H1 (cell line): ENCODE results near the gene ABCG1. TPM values are rescaled to one million over a fixed set of nuclear protein-coding genes. Genes with fewer than 3 reads are reported as not detected.

ENCODE experiments used
- CTCF ChIA-PET: fragments of 300-600 bp; sonication (Branson Sonifier 250); formaldehyde crosslinking; loops from one replicate; lab custom pipeline; 2021; ENCODE audit not compliant: partially characterized antibody; lab: Charles Lee
- POLR2A ChIA-PET: fragments of 300-600 bp; sonication (Branson Sonifier 250); formaldehyde crosslinking; loops from one replicate; lab custom pipeline; 2021; ENCODE audit warnings: inconsistent platforms; ENCODE audit not compliant: partially characterized antibody; lab: Charles Lee
- DNase-seq, 2 experiments: peaks; one replicate each; pipeline versions ENCODE4 v3.0.0 to v3.0.0-alpha.2; 2010 to 2022; ENCODE audit warnings: low spot score in 2 of 2, low read depth in 1 of 2, mixed read lengths in 1 of 2
- FAIRE-seq: peaks from 2 replicates; lab custom pipeline; 2011; peaks lifted over from hg19 to GRCh38; lab: Jason Lieb, UNC
- H2AFZ ChIP-seq: 2 replicates; pipeline ENCODE4 v1.8.1; 2012; ENCODE audit warnings: low read length, inconsistent platforms
- H2AK5ac ChIP-seq: 2 replicates; pipeline ENCODE4 v1.6.1; 2013; ENCODE audit warnings: low read depth, low read length
- H2BK120ac ChIP-seq: replicated peaks from 2 replicates; pipeline ENCODE3; 2013; ENCODE audit warnings: low read depth, low read length, inconsistent platforms
- H2BK12ac ChIP-seq: 2 replicates; pipeline ENCODE4 v1.6.1; 2013; ENCODE audit warnings: low read depth, low read length
- H2BK15ac ChIP-seq: 2 replicates; pipeline ENCODE4 v1.6.1; 2013; ENCODE audit warnings: low read length
- H2BK20ac ChIP-seq: 2 replicates; pipeline ENCODE4 v1.6.1; 2013; ENCODE audit warnings: low read length
- H2BK5ac ChIP-seq: 2 replicates; pipeline ENCODE4 v1.6.1; 2013; ENCODE audit warnings: low read depth, low read length
- H3K14ac ChIP-seq: 2 replicates; pipeline ENCODE4 v1.6.1; 2013; ENCODE audit warnings: inconsistent platforms; ENCODE audit not compliant: insufficient read length
- H3K18ac ChIP-seq: 2 replicates; pipeline ENCODE4 v1.6.1; 2013; ENCODE audit warnings: low read length; ENCODE audit errors: extremely low read depth
- H3K23ac ChIP-seq: 2 replicates; pipeline ENCODE4 v1.6.1; 2013; ENCODE audit warnings: inconsistent platforms; ENCODE audit not compliant: insufficient read length
- H3K23me2 ChIP-seq: 2 replicates; pipeline ENCODE4 v1.6.1; 2013; ENCODE audit warnings: low read depth, low read length
- H3K27ac ChIP-seq: 2 replicates; pipeline ENCODE4 v1.6.1; 2011; ENCODE audit warnings: low read depth, low read length, inconsistent platforms
- H3K27me3 ChIP-seq, 4 experiments: replicated peaks in 1 of 4; 1 replicate in 1 of 4; 2 replicates in 3 of 4; pipeline versions ENCODE4 v1.6.1 to v1.8.1; 2011 to 2013; ENCODE audit warnings: low read length in 3 of 4, mild to moderate bottlenecking in 3 of 4, inconsistent platforms in 2 of 4, mixed read lengths in 2 of 4, moderate library complexity in 1 of 4; ENCODE audit not compliant: control insufficient read depth in 3 of 4, insufficient read depth in 3 of 4; ENCODE audit errors: extremely low read depth in 1 of 4
- H3K36me3 ChIP-seq, 4 experiments: 2 replicates each; pipeline versions ENCODE4 v1.6.1 to v1.8.1; 2011 to 2013; ENCODE audit warnings: mild to moderate bottlenecking in 4 of 4, low read length in 3 of 4, moderate library complexity in 2 of 4, control low read depth in 1 of 4, inconsistent platforms in 1 of 4; ENCODE audit not compliant: insufficient read depth in 4 of 4, control insufficient read depth in 2 of 4
- H3K4ac ChIP-seq: replicated peaks from 2 replicates; pipeline ENCODE3; 2013; ENCODE audit warnings: low read length, low read depth, mixed read lengths, inconsistent platforms; ENCODE audit not compliant: insufficient read length
- H3K4me1 ChIP-seq, 4 experiments: replicated peaks in 1 of 4; 1 replicate in 1 of 4; 2 replicates in 3 of 4; pipeline versions ENCODE4 v1.6.1 to v1.8.1; 2011 to 2013; ENCODE audit warnings: low read length in 3 of 4, inconsistent platforms in 2 of 4, mixed read lengths in 1 of 4; ENCODE audit not compliant: insufficient read depth in 4 of 4, control insufficient read depth in 3 of 4
- H3K4me2 ChIP-seq, 2 experiments: 2 replicates each; pipeline versions ENCODE4 v1.6.1 to v1.8.1; 2011 to 2013; ENCODE audit warnings: low read depth in 2 of 2, low read length in 2 of 2, control low read depth in 1 of 2, inconsistent platforms in 1 of 2, mild to moderate bottlenecking in 1 of 2; ENCODE audit not compliant: insufficient read depth in 1 of 2
- H3K4me3 ChIP-seq, 4 experiments: fragments of 200-600, 300-600 bp in 1 of 4; sonication (generic), shearing (Covaris generic), sonication (Bioruptor Twin) in 1 of 4; 2 replicates each; pipeline versions ENCODE4 v1.5.1 to v1.8.1; 2011 to 2016; ENCODE audit warnings: low read length in 4 of 4, low read depth in 3 of 4, control low read depth in 2 of 4, inconsistent platforms in 2 of 4, mild to moderate bottlenecking in 2 of 4, mixed read lengths in 1 of 4, moderate library complexity in 1 of 4; ENCODE audit not compliant: insufficient read depth in 2 of 4; ENCODE audit errors: extremely low read depth in 1 of 4
- H3K56ac ChIP-seq: replicated peaks from 2 replicates; pipeline ENCODE3; 2013; ENCODE audit warnings: low read depth, mild to moderate bottlenecking, mixed read lengths, low read length, inconsistent platforms; ENCODE audit not compliant: insufficient read length
- H3K79me1 ChIP-seq: 2 replicates; pipeline ENCODE4 v1.6.1; 2013; ENCODE audit warnings: low read depth, low read length, control low read depth
- H3K79me2 ChIP-seq, 2 experiments: 2 replicates each; pipeline versions ENCODE4 v1.6.1 to v1.8.1; 2012 to 2013; ENCODE audit warnings: low read length in 2 of 2, mild to moderate bottlenecking in 2 of 2, inconsistent platforms in 1 of 2; ENCODE audit not compliant: insufficient read depth in 2 of 2, control insufficient read depth in 1 of 2
- H3K9ac ChIP-seq, 4 experiments: replicated peaks in 1 of 4; 1 replicate in 1 of 4; 2 replicates in 3 of 4; pipeline versions ENCODE4 v1.6.1 to v1.8.1; 2011 to 2013; ENCODE audit warnings: low read depth in 3 of 4, low read length in 3 of 4, control low read depth in 2 of 4, mild to moderate bottlenecking in 2 of 4, moderate library complexity in 2 of 4, inconsistent platforms in 1 of 4; ENCODE audit errors: extremely low read depth in 1 of 4
- H3K9me3 ChIP-seq, 2 experiments: 2 replicates each; pipeline versions ENCODE4 v1.6.1 to v1.8.1; 2012 to 2013; ENCODE audit warnings: mild to moderate bottlenecking in 2 of 2, moderate library complexity in 2 of 2, control low read depth in 1 of 2, inconsistent platforms in 1 of 2, low read depth in 1 of 2, low read length in 1 of 2, mixed read lengths in 1 of 2; ENCODE audit not compliant: insufficient read depth in 2 of 2
- H4K20me1 ChIP-seq, 2 experiments: replicated peaks in 1 of 2; 2 replicates each; pipeline versions ENCODE3 to v1.8.1; 2011 to 2013; ENCODE audit warnings: inconsistent platforms in 2 of 2, low read length in 2 of 2, mild to moderate bottlenecking in 1 of 2; ENCODE audit not compliant: insufficient read depth in 2 of 2, control insufficient read depth in 1 of 2
- H4K5ac ChIP-seq: 2 replicates; pipeline ENCODE4 v1.6.1; 2013; ENCODE audit warnings: low read length, low read depth, mixed read lengths, inconsistent platforms; ENCODE audit not compliant: insufficient read length
- H4K8ac ChIP-seq: 2 replicates; pipeline ENCODE4 v1.8.0; 2013; ENCODE audit warnings: mild to moderate bottlenecking, moderate library complexity, low read length, inconsistent platforms; ENCODE audit not compliant: insufficient read depth; ENCODE audit errors: extremely low read depth
- H4K91ac ChIP-seq: replicated peaks from 2 replicates; pipeline ENCODE3; 2013; ENCODE audit warnings: low read length, mixed read lengths, inconsistent platforms; ENCODE audit not compliant: insufficient read length
- ATF3 ChIP-seq: IDR thresholded peaks from 2 replicates; pipeline ENCODE4 v1.6.1; 2011; ENCODE audit warnings: low read depth, mild to moderate bottlenecking, low read length; ENCODE audit not compliant: insufficient read depth
- CREB1 ChIP-seq: IDR thresholded peaks from 2 replicates; pipeline ENCODE4 v1.6.1; 2012; ENCODE audit warnings: inconsistent platforms
- EZH2 ChIP-seq: fragments of 200-600 bp; sonication (generic); IDR thresholded peaks from 2 replicates; pipeline ENCODE4 v1.7.1; 2012; ENCODE audit warnings: low read depth, mild to moderate bottlenecking, moderate library complexity, low read length, inconsistent platforms; ENCODE audit not compliant: severe bottlenecking
- KDM4A ChIP-seq: IDR thresholded peaks from one replicate; pipeline ENCODE4 v1.7.1; 2012; ENCODE audit warnings: low read depth, mild to moderate bottlenecking, moderate library complexity, low read length, inconsistent platforms; ENCODE audit not compliant: severe bottlenecking
- KDM5A ChIP-seq: fragments of 200-600 bp; IDR thresholded peaks from 2 replicates; pipeline ENCODE4 v1.7.1; 2012; ENCODE audit warnings: mild to moderate bottlenecking, low read length, inconsistent platforms, mixed read lengths
- NANOG ChIP-seq: IDR thresholded peaks from 2 replicates; pipeline ENCODE4 v1.6.1; 2011; ENCODE audit warnings: low read length, low read depth, mild to moderate bottlenecking, inconsistent platforms; ENCODE audit not compliant: insufficient read depth, poor library complexity, severe bottlenecking
- PHF8 ChIP-seq: fragments of 200-600 bp; sonication (generic); conservative IDR thresholded peaks from 2 replicates; pipeline ENCODE4 v1.7.1; 2012; ENCODE audit warnings: low read depth, mild to moderate bottlenecking, inconsistent platforms, low read length, moderate library complexity
- RAD21 ChIP-seq, 2 experiments: IDR thresholded peaks in 1 of 2; conservative IDR thresholded peaks in 1 of 2; 2 replicates each; pipeline ENCODE4 v1.6.1; 2011; ENCODE audit warnings: low read depth in 2 of 2, low read length in 2 of 2, improper control_type of control experiment in 1 of 2, inconsistent platforms in 1 of 2, mild to moderate bottlenecking in 1 of 2, moderate library complexity in 1 of 2
- RBBP5 ChIP-seq: IDR thresholded peaks from 2 replicates; pipeline ENCODE4 v1.7.1; 2012; ENCODE audit warnings: low read depth, mild to moderate bottlenecking, inconsistent platforms, low read length, moderate library complexity, borderline replicate concordance
- RNF2 ChIP-seq: fragments of 200-900, 300-1000 bp; sonication (generic); IDR thresholded peaks from 2 replicates; pipeline ENCODE4 v1.7.1; 2016; ENCODE audit warnings: borderline replicate concordance, low read depth, mild to moderate bottlenecking, antibody characterized with exemption, low read length; ENCODE audit not compliant: poor library complexity, severe bottlenecking; ENCODE audit errors: missing control alignments
- SP1 ChIP-seq: IDR thresholded peaks from 2 replicates; pipeline ENCODE4 v1.6.1; 2011; ENCODE audit warnings: low read depth, low read length
- SP4 ChIP-seq: IDR thresholded peaks from 2 replicates; pipeline ENCODE4 v1.6.1; 2012; ENCODE audit warnings: low read length, inconsistent platforms
- SUZ12 ChIP-seq: fragments of 200-600 bp; sonication (generic); IDR thresholded peaks from 2 replicates; pipeline ENCODE4 v1.6.1; 2012; ENCODE audit warnings: mild to moderate bottlenecking, inconsistent platforms, low read length, moderate library complexity, mixed read lengths
- WGBS, 2 experiments: shearing (Covaris generic) in 1 of 2; methylation state at CpG; one replicate each; pipeline versions ENCODE4 v1.1.6 to v1.1.7; 2013 to 2015; ENCODE audit warnings: low lambda C conversion rate in 2 of 2, mixed read lengths in 2 of 2, inconsistent platforms in 1 of 2, low coverage in 1 of 2, missing lambda C conversion rate in 1 of 2; ENCODE audit not compliant: insufficient replicate concordance in 2 of 2, insufficient coverage in 1 of 2, insufficient read length in 1 of 2; ENCODE audit errors: extremely low coverage in 1 of 2, missing lambda C conversion rate in 1 of 2; 5-methylcytosine and 5-hydroxymethylcytosine counted together
- polyA plus RNA-seq, 7 experiments: library from polyadenylated mRNA; depleted of rRNA in 3 of 7; stranded (reverse) in 5 of 7; unstranded in 2 of 7; fragments of >200 nt in 5 of 7; fragments of 200-250 nt in 2 of 7; gene quantifications; 1 replicate in 5 of 7; 2 replicates in 1 of 7; 4 replicates in 1 of 7; pipeline versions ENCODE4 v1.2.1 to v1.2.3, GENCODE V29; 2011 to 2013; ENCODE audit warnings: missing spikeins in 2 of 7, mixed read lengths in 2 of 7
- total RNA-seq: library from RNA; stranded (reverse); fragmentation: NEBNext Ultra II Directional; extraction: Animal tissue kit (Norgen Biotek cat#: 25700); gene quantifications from 2 replicates; pipeline ENCODE4 v1.2.1, GENCODE V29; 2021

ABCG1 gene
- total and polyA plus RNA-seq, 2 of the 8 experiments (the other 6 are each of a cell fraction or from before 2014, with no cell fraction given), result 2.1 to 4.0 TPM

GRCh38 chr21:42179316-42179715 lies 39.6 kb upstream of the ABCG1 start:
- no peak overlapping the region for H2BK5ac ChIP-seq
- H3K4me1 ChIP-seq, result no peaks in the 10 kb centered on the region
- ChIA-PET CTCF (interaction anchor here (0.6 kb wide), 1 partner anchor 385 kb away, joined by 3 read pairs; no protein-coding TSS in a partner anchor), POLR2A (no interaction called here)
- H3K36me3 ChIP-seq, result no peaks in the 10 kb centered on the region; a peak in 1 of 8 replicates
- no peak overlapping the region for H3K4ac ChIP-seq
- no peak overlapping the region for H3K4me3 ChIP-seq
- no peak overlapping the region for H2AFZ ChIP-seq
- no peak overlapping the region for H3K56ac ChIP-seq
- H3K79me2 ChIP-seq, result no peaks in the 10 kb centered on the region
- H3K27ac ChIP-seq, result no peak overlapping the region
- H3K18ac ChIP-seq, result no peak overlapping the region
- no peak overlapping the region for H2AK5ac ChIP-seq
- no peaks in the 10 kb centered on the region for H3K79me1 ChIP-seq
- DNase-seq (no peak), FAIRE-seq (no peak)
- H3K9ac ChIP-seq, result no peak overlapping the region
- no peak overlapping the region for H3K23ac ChIP-seq
- H4K5ac ChIP-seq, result no peak overlapping the region
- H2BK20ac ChIP-seq, result no peak overlapping the region
- H4K20me1 ChIP-seq, result peaks cover 0 to 10% of the 10 kb centered on the region in 2 experiments
- H3K4me2 ChIP-seq, result no peak overlapping the region
- H3K27me3 ChIP-seq, result no peaks in the 10 kb centered on the region
- H2BK15ac ChIP-seq, result no peak overlapping the region
- peaks cover 11% of the 10 kb centered on the region; the same call in 1 of the 2 replicates for H3K23me2 ChIP-seq
- H4K8ac ChIP-seq, result no peak overlapping the region
- H3K14ac ChIP-seq, result no peak overlapping the region
- no peaks in the 10 kb centered on the region for H3K9me3 ChIP-seq
- 77% methylated on average over 3 of the region's 3 CpGs; no CpG with 5 or more reads in 1 of the 2 experiments for WGBS, 2 experiments
- no peak overlapping the region for H4K91ac ChIP-seq
- H2BK120ac ChIP-seq, result no peak overlapping the region
- H2BK12ac ChIP-seq, result no peak overlapping the region
- TF ChIP-seq SP1, result no peak
- TF ChIP-seq KDM5A, result no peak
- no peak for TF ChIP-seq NANOG
- TF ChIP-seq CREB1, result no peak
- TF ChIP-seq RNF2, result no peak
- TF ChIP-seq PHF8, result no peak
- TF ChIP-seq ATF3, result no peak
- no peak for TF ChIP-seq RBBP5
- TF ChIP-seq KDM4A, result no peak
- TF ChIP-seq SUZ12, result no peak
- TF ChIP-seq EZH2, result no peak
- TF ChIP-seq SP4, result no peak
- no peak for TF ChIP-seq RAD21 (IDR thresholded peaks at IDR 0.05 in 1 of 2, conservative IDR thresholded peaks at IDR 0.05 in 1 of 2; ENCODE audit: low read depth in 2 of 2, low read length in 2 of 2)
